Cardiac muscle cell (in vitro differentiated cells and primary cell): ENCODE measurements around the gene PRKCZ. TPM values are rescaled to one million over a fixed set of nuclear protein-coding genes. Genes with fewer than 3 reads are reported as not detected.
A peak's percentile ranks its signal among the peaks of the same experiment; 100 is the strongest.
"Not testable (repeated sequence)": the region's sequence is repeated elsewhere in the genome, so short reads cannot be mapped to it uniquely, and the experiment has no call there.

Source experiments
- DNase-seq, 2 donors: peaks; one replicate each; pipeline versions ENCODE4 v3.0.0 to v3.0.0-alpha.2; 2010 to 2017; ENCODE audit warnings: low read depth in 1 of 2, low spot score in 1 of 2
- H3K27ac ChIP-seq: fragments of 200-600 bp; sonication (generic); 2 replicates; pipeline ENCODE4 v1.5.1; 2016
- H3K27me3 ChIP-seq: fragments of 200-600 bp; sonication (generic); 2 replicates; pipeline ENCODE4 v1.6.0; 2016; ENCODE audit warnings: control low read depth
- H3K36me3 ChIP-seq: fragments of 200-600 bp; sonication (generic); 2 replicates; pipeline ENCODE4 v1.5.1; 2016; ENCODE audit warnings: control low read depth
- H3K4me1 ChIP-seq: fragments of 200-600 bp; sonication (generic); 2 replicates; pipeline ENCODE4 v1.8.1; 2017; ENCODE audit warnings: low read depth, mild to moderate bottlenecking, mixed run types
- H3K4me3 ChIP-seq: fragments of 200-600 bp; sonication (generic); 2 replicates; pipeline ENCODE4 v1.5.1; 2016; ENCODE audit warnings: mild to moderate bottlenecking
- H3K9me3 ChIP-seq: fragments of 200-600 bp; sonication (generic); 2 replicates; pipeline ENCODE4 v1.5.1; 2017; ENCODE audit warnings: low read depth, mild to moderate bottlenecking, control low read depth
- polyA plus RNA-seq: library from polyadenylated mRNA; unstranded; fragments of >200 nt; fragmentation: Nextera tagmentation; extraction: Ambion mirVana; gene quantifications from 2 replicates; pipeline ENCODE4 v1.2.1, GENCODE V29; 2016
- total RNA-seq: library from RNA; depleted of rRNA; stranded (reverse); fragments of >200 nt; gene quantifications from 2 replicates; pipeline ENCODE4 v1.2.3, GENCODE V29; 2016
- TF ChIP-seq, protein P1 (sequence below): IDR thresholded peaks from 2 replicates; pipeline ENCODE4 v1.5.1; 2012; ENCODE audit warnings: low read depth, mild to moderate bottlenecking, low read length

Gene PRKCZ
- total and polyA plus RNA-seq, 2 experiments from 2014 or later = 44.6 to 50.9 TPM

GRCh38 chr1:2091611-2092604 lies 41.7 kb downstream of the PRKCZ start:
- Histone ChIP-seq H3K4me3 (no peak overlapping the region), H3K27me3 (no peaks in the 10 kb centered on the region), H3K36me3 (no peaks in the 10 kb centered on the region), H3K9me3 (no peaks in the 10 kb centered on the region), H3K27ac (no peak overlapping the region), H3K4me1 (no peaks in the 10 kb centered on the region)
- peak; percentile 26 to 62 for DNase-seq
- TF ChIP-seq, protein P1, sequence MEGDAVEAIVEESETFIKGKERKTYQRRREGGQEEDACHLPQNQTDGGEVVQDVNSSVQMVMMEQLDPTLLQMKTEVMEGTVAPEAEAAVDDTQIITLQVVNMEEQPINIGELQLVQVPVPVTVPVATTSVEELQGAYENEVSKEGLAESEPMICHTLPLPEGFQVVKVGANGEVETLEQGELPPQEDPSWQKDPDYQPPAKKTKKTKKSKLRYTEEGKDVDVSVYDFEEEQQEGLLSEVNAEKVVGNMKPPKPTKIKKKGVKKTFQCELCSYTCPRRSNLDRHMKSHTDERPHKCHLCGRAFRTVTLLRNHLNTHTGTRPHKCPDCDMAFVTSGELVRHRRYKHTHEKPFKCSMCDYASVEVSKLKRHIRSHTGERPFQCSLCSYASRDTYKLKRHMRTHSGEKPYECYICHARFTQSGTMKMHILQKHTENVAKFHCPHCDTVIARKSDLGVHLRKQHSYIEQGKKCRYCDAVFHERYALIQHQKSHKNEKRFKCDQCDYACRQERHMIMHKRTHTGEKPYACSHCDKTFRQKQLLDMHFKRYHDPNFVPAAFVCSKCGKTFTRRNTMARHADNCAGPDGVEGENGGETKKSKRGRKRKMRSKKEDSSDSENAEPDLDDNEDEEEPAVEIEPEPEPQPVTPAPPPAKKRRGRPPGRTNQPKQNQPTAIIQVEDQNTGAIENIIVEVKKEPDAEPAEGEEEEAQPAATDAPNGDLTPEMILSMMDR = peak; percentile 64

GRCh38 chr1:2093055-2093454 lies 42.8 kb downstream of the PRKCZ start:
- DNase-seq = no peak

DNA sequence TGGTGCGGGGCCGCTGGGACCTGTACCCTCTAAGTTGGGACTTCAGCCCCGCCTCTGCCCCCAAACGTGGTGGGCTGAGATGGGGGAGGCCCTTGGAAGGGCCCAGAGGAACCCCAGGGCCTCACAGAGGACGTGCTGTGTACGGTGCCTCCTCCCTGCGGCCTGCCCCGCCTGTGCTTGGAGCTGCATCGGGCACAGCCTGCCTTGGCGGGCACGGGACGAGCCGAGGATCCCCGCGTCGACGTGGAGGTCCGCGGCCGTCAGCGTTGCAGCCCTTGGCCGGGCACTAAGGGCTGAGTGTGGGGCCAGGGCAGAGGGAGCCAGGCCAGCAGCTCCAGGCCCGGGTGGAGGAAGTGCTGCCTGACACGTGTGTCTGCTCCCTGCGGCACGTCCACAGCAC lies 43.4 kb downstream of the PRKCZ start:
- TF ChIP-seq, protein P1 = no peak
- Histone ChIP-seq H3K4me1 (no peaks in the 10 kb centered on the region), H3K27me3 (no peaks in the 10 kb centered on the region)

More at GRCh38 chr1:2093055-2093454, 42.8 kb downstream of the PRKCZ start:
- Histone ChIP-seq H3K27me3 (no peaks in the 10 kb centered on the region), H3K27ac (no peak overlapping the region), H3K9me3 (no peaks in the 10 kb centered on the region), H3K4me1 (no peaks in the 10 kb centered on the region), H3K4me3 (no peak overlapping the region), H3K36me3 (no peaks in the 10 kb centered on the region)
- TF ChIP-seq, protein P1 = no peak

GRCh38 chr1:2094269-2095158 lies 44.3 kb downstream of the PRKCZ start:
- not testable (repeated sequence) for H3K27ac ChIP-seq, H3K4me1 ChIP-seq, H3K27me3 ChIP-seq, H3K9me3 ChIP-seq, H3K36me3 ChIP-seq, DNase-seq, H3K4me3 ChIP-seq

More for the DNA sequence above, 43.4 kb downstream of the PRKCZ start:
- no peak overlapping the region for H3K27ac ChIP-seq
- H3K4me3 ChIP-seq = no peak overlapping the region
- no peaks in the 10 kb centered on the region for H3K9me3 ChIP-seq
- no peaks in the 10 kb centered on the region for H3K36me3 ChIP-seq
- no peak for DNase-seq

GRCh38 chr1:2095394-2095793 lies 45.2 kb downstream of the PRKCZ start:
- no peak overlapping the region for H3K27ac ChIP-seq

More at GRCh38 chr1:2095394-2095793, 45.2 kb downstream of the PRKCZ start:
- Histone ChIP-seq H3K4me3 (no peak overlapping the region), H3K36me3 (no peaks in the 10 kb centered on the region), H3K27me3 (no peaks in the 10 kb centered on the region), H3K4me1 (no peaks in the 10 kb centered on the region), H3K9me3 (no peaks in the 10 kb centered on the region)
- no peak for DNase-seq
- TF ChIP-seq, protein P1 = no peak
